Transverse colon (tissue), 4 donors: ENCODE results near the gene KRT7.

Source experiments
- EP300 ChIP-seq: sonication (generic); formaldehyde crosslinking; IDR thresholded peaks from one replicate; pipeline ENCODE4 v1.6.1; 2017; ENCODE audit warnings: antibody characterized with exemption, low read depth
- POLR2A ChIP-seq: fragments of 450-650 bp; IDR thresholded peaks from one replicate; pipeline ENCODE4 v1.6.1; 2016; ENCODE audit warnings: antibody characterized with exemption, mild to moderate bottlenecking, moderate library complexity
- POLR2AphosphoS5 ChIP-seq, 3 donors: sonication (generic); formaldehyde crosslinking; IDR thresholded peaks; one replicate each; pipeline ENCODE4 v1.6.1; 2016; ENCODE audit warnings: antibody characterized with exemption in 3 of 3
- TF ChIP-seq, protein P1 (sequence below), 5 experiments: fragments of 200-600 bp in 3 of 5; fragments of 450-650 bp in 2 of 5; sonication (generic) in 3 of 5; IDR thresholded peaks; 1 replicate in 2 of 5; 2 replicates in 3 of 5; pipeline ENCODE4 v1.5.1; 2016 to 2017; ENCODE audit warnings: antibody characterized with exemption in 5 of 5, inconsistent platforms in 3 of 5, mild to moderate bottlenecking in 2 of 5, moderate library complexity in 1 of 5

DNA sequence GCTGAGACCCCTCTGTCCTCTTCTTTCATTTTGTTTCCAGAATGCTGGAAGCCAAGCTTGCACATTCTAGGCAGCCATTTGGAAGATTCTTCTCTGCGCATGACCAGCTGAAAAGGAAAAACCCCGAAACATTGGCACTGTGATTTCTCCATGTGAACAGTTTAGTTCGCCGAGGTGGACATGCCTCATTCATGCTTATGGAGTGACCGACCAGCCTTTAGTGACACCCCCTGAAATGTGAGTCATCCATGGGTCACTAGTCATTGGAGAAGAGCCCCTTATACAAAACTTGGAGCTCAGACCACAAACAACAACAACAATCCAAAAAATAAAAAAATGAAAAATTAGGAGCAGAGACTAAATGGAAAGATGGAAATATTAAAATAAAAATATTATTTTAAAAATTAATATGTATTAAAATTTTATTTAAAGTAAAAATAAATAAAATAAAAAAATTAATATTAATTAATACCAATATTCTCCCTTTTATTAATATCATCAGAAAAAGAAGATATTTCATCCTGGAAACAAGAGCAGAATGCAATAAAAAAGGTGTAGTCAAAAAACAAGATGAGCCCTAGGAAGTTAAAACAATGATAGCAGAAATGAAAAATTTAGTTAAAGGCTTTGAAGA lies 9.5 kb upstream of the KRT7 start:
- no peak for TF ChIP-seq POLR2A
- TF ChIP-seq, protein P1, sequence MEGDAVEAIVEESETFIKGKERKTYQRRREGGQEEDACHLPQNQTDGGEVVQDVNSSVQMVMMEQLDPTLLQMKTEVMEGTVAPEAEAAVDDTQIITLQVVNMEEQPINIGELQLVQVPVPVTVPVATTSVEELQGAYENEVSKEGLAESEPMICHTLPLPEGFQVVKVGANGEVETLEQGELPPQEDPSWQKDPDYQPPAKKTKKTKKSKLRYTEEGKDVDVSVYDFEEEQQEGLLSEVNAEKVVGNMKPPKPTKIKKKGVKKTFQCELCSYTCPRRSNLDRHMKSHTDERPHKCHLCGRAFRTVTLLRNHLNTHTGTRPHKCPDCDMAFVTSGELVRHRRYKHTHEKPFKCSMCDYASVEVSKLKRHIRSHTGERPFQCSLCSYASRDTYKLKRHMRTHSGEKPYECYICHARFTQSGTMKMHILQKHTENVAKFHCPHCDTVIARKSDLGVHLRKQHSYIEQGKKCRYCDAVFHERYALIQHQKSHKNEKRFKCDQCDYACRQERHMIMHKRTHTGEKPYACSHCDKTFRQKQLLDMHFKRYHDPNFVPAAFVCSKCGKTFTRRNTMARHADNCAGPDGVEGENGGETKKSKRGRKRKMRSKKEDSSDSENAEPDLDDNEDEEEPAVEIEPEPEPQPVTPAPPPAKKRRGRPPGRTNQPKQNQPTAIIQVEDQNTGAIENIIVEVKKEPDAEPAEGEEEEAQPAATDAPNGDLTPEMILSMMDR (IDR thresholded peaks at IDR 0.05) = no peak
- no peak for TF ChIP-seq POLR2AphosphoS5 (IDR thresholded peaks at IDR 0.05)
- no peak for TF ChIP-seq EP300
